Upper lobe of left lung (tissue), 4 donors: Measurements from ENCODE around the gene MITF.

Experiments
- POLR2A ChIP-seq, 4 donors: fragments of 450-650 bp; IDR thresholded peaks; one replicate each; pipeline ENCODE4 v1.5.1; 2016 to 2017; ENCODE audit warnings: antibody characterized with exemption in 4 of 4, mild to moderate bottlenecking in 2 of 4
- TF ChIP-seq, protein P1 (sequence below), 6 experiments: fragments of 450-650 bp in 4 of 6; fragments of 200-600 bp in 2 of 6; sonication (generic) in 2 of 6; IDR thresholded peaks; one replicate each; pipeline ENCODE4 v1.5.1; 2016 to 2019; ENCODE audit warnings: antibody characterized with exemption in 6 of 6

DNA sequence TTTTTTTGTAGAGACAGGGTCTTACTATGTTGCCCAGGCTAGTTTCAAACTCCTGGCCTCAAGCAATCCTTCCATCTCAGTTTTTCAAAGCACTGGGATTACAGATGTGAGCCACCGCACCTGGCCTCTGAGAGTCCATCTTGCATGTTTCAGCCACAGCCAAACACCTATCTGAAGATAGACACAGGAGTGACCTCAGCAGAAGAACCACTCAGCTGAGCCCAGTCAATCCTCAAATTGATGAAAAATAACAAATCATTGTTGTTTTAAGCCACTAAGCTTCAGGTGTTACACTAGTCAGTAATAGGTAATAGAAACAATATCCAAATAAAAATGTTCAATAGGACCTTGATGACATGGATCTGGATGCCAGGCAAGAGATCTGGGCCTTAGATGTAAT is 38.3 kb upstream of the MITF start:
- TF ChIP-seq, protein P1, sequence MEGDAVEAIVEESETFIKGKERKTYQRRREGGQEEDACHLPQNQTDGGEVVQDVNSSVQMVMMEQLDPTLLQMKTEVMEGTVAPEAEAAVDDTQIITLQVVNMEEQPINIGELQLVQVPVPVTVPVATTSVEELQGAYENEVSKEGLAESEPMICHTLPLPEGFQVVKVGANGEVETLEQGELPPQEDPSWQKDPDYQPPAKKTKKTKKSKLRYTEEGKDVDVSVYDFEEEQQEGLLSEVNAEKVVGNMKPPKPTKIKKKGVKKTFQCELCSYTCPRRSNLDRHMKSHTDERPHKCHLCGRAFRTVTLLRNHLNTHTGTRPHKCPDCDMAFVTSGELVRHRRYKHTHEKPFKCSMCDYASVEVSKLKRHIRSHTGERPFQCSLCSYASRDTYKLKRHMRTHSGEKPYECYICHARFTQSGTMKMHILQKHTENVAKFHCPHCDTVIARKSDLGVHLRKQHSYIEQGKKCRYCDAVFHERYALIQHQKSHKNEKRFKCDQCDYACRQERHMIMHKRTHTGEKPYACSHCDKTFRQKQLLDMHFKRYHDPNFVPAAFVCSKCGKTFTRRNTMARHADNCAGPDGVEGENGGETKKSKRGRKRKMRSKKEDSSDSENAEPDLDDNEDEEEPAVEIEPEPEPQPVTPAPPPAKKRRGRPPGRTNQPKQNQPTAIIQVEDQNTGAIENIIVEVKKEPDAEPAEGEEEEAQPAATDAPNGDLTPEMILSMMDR (IDR thresholded peaks at IDR 0.05), result no peak
- TF ChIP-seq POLR2A (IDR thresholded peaks at IDR 0.05), result no peak
